Measurements from ENCODE around the gene SMAD3. TPM values are rescaled to one million over a fixed set of nuclear protein-coding genes. Genes with fewer than 3 reads are reported as not detected.

SMAD3 gene
- total RNA-seq, 2 donors from 2014 or later: 19.7 to 52.4 TPM

DNA sequence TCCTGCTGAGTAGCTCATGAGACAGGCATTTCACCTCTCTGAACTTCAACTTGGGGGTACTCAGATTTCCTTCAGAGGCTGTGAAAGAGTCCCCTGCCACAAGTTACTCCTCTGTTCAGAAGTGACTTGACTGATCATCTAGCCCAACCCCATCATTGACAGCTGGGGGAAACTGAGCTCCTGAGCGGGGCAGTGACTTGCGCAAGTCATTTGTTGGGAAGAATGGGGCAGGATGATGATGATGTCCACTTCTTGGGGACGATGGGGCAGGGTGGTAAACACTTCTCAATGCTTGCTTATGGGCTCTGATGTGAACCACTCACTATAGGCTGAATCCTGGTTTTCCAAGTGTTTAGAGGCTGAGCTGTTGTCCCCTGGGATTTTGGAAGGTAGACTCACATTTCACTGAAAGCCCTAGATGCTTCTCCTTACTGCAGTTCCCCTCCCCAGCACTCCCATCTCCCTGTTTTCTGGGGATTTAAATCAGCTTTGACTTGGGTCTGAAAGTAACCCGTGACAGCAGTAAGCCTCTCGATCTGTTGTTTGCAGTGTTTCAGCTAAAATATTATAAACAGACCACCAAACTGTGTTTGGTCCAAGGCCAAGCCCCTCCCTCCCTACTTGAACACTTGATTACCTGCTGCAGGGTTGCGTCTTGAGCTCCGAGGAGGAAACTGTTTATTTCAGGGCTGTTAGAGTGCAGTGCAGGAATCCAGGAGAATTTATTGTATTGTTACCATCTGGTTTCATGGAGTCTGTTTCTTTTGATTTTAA, 25.1 kb downstream of the SMAD3 start:
- peak in 1 of 4 donors; percentile 8 for DNase-seq
- no peak for ATAC-seq
- peaks cover 75% of the 10 kb centered on the region for H3K4me1 ChIP-seq
- H3K4me3 ChIP-seq: no peak overlapping the region
- TF ChIP-seq, protein P1, sequence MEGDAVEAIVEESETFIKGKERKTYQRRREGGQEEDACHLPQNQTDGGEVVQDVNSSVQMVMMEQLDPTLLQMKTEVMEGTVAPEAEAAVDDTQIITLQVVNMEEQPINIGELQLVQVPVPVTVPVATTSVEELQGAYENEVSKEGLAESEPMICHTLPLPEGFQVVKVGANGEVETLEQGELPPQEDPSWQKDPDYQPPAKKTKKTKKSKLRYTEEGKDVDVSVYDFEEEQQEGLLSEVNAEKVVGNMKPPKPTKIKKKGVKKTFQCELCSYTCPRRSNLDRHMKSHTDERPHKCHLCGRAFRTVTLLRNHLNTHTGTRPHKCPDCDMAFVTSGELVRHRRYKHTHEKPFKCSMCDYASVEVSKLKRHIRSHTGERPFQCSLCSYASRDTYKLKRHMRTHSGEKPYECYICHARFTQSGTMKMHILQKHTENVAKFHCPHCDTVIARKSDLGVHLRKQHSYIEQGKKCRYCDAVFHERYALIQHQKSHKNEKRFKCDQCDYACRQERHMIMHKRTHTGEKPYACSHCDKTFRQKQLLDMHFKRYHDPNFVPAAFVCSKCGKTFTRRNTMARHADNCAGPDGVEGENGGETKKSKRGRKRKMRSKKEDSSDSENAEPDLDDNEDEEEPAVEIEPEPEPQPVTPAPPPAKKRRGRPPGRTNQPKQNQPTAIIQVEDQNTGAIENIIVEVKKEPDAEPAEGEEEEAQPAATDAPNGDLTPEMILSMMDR (IDR thresholded peaks at IDR 0.05): no peak
- TF ChIP-seq POLR2A (IDR thresholded peaks at IDR 0.05): no peak
- WGBS, 2 donors: 56 to 60% methylated on average over 7 of the region's 7 CpGs
- H3K9me3 ChIP-seq: no peaks in the 10 kb centered on the region
- no peaks in the 10 kb centered on the region for H3K27me3 ChIP-seq
- intact Hi-C loops (cut with DNase I): no loop called here
- H3K27ac ChIP-seq: peak overlapping the region in 3 of 4 donors; percentile 47 to 74 (median 61)
- H3K36me3 ChIP-seq (replicated peaks in 1 of 2; ENCODE audit: insufficient read depth in 1 of 2, low read depth in 2 of 2): no peaks in the 10 kb centered on the region

DNA sequence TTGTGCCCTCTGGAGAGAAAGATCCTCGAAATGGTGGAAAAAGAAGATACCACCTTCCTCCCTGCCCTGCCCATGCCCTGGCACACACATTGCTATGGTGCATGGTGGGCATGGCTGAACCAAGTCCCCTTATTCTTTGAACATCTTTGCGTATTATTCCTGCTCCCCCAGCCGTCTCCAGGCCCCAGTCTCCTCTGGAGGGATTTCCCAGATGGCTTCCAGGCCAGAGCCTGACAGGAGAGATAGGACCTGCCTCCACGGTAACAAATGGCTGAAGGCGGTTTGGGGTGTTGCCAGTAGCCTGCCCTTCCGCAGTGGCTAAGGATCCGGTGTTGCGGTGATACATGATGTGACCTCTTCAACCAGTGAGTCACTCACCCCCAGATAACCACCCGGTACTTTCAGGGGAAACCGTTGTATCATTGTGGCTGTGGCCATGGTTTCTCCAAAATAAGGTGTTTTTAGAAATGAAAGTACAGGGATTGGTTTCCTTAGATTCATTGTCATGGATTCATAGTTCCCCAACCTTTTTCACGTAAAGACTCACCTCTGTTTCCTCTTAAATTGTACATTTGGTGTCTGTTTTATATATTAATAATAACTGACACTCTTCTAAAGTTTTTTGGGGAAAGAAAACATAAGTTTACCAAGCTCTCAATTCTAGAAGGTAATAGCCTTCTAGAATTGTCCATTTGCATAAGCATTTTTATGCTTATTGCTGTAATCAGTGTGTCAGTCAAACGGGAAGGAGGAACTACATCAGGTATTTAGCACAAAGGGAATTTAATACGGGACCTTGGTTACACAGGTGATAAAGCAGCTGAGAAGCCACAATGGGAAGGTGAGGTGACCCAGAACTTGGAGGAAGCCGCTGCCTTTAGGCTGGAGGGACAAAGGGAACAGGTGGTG, 25.9 kb downstream of the SMAD3 start:
- Histone ChIP-seq H3K27ac (peak overlapping the region in 3 of 4 donors; percentile 47 to 74 (median 61)), H3K4me3 (no peak overlapping the region), H3K27me3 (no peaks in the 10 kb centered on the region), H3K4me1 (peaks cover 67% of the 10 kb centered on the region), H3K36me3 (replicated peaks in 1 of 2; ENCODE audit: insufficient read depth in 1 of 2, low read depth in 2 of 2) (no peaks in the 10 kb centered on the region), H3K9me3 (no peaks in the 10 kb centered on the region)
- no peak for TF ChIP-seq POLR2A (IDR thresholded peaks at IDR 0.05)
- TF ChIP-seq, protein P1 (IDR thresholded peaks at IDR 0.05): no peak
- DNase-seq (peak; percentile 62 to 80 (median 72)), ATAC-seq (peak; percentile 62)
- intact Hi-C loops (cut with DNase I): no loop called here
- 18 to 21% methylated on average over 14 of the region's 14 CpGs for WGBS, 2 donors

DNA sequence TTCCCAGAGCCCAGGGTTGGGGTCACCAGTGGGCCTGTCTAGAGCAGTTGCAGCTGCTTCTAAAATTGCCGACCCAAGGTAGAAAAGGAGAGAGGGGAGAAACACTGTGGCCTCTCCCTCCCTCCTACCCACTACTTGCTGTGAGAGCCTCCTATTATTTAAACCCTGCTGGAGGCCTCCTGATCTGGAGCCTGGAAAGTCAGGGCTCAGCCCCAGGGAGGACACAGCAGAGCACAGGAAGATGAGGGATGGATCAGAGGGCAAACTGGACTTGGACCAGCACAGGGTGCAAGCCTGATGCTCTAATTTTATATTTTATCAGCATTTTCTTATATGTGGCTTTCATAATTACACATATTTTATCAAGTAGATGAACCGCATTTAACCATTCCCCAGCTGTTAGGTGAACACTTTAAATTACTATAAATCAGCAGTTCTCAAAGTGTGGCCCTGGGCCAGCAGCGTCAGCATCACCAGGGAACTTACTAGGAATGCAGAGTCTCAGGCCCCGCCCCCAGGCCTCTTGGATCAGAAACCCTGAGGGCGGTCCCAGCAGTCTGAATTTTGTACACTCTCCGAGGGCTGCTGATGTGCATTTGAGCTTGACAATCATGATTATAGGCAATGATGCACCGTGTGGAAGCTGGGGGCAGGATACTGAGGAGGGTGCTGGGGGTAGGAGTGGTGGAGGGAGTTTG, 26.7 kb downstream of the SMAD3 start:
- Histone ChIP-seq H3K4me1 (peaks cover 59% of the 10 kb centered on the region), H3K27ac (peak overlapping the region in 3 of 4 donors; percentile 47 to 74 (median 61)), H3K4me3 (no peak overlapping the region), H3K27me3 (no peaks in the 10 kb centered on the region), H3K36me3 (replicated peaks in 1 of 2; ENCODE audit: insufficient read depth in 1 of 2, low read depth in 2 of 2) (no peaks in the 10 kb centered on the region), H3K9me3 (no peaks in the 10 kb centered on the region)
- DNase-seq (no peak), ATAC-seq (no peak)
- WGBS, 2 donors: 53 to 64% methylated on average over 6 to 7 of the region's 7 CpGs
- intact Hi-C loops (cut with DNase I): no loop called here
- no peak for TF ChIP-seq POLR2A (IDR thresholded peaks at IDR 0.05)
- TF ChIP-seq, protein P1 (IDR thresholded peaks at IDR 0.05): no peak

DNA sequence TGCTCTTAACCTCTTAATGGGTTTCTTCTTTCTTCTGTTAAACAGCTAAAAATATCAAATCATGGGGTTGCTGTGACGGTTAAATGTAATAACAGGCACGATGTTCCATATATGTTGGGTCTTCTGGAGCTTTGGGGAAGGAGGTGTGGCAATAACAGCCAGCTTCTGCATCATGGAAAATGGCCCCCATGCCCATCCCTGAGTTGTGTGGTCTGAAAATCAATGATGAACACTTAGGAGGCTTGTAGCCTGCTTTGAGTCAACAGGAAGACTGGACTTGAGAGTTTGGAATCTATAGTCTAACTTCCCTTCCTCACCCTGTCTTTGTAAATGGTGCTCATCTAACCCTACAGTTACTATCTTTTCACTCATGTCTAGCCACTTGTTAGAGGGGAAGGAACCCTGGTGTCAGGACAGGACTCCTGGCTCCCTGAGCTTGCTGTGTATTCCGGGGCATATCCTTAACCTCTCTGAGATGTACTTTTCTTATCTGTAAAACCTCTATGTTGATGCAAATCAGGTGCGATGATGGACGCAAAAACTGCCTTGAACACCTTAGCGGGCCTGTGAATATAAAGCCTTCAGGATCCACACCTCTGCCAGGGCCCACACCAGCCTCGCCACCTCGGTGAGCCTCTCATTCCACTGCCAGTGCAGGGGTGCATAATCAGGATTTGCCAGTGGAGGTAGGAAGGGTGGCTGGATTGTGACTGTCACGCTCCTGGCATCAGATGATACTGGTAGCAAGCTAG, 27.5 kb downstream of the SMAD3 start:
- peaks cover 56% of the 10 kb centered on the region for H3K4me1 ChIP-seq
- 83 to 92% methylated on average over 9 of the region's 9 CpGs for WGBS, 2 donors
- no peak for TF ChIP-seq POLR2A (IDR thresholded peaks at IDR 0.05)
- TF ChIP-seq, protein P1 (IDR thresholded peaks at IDR 0.05): no peak
- no peaks in the 10 kb centered on the region for H3K27me3 ChIP-seq
- H3K4me3 ChIP-seq: no peak overlapping the region
- no peaks in the 10 kb centered on the region for H3K9me3 ChIP-seq
- no peaks in the 10 kb centered on the region for H3K36me3 ChIP-seq (replicated peaks in 1 of 2; ENCODE audit: insufficient read depth in 1 of 2, low read depth in 2 of 2)
- no peak for DNase-seq
- ATAC-seq: no peak
- H3K27ac ChIP-seq: peak overlapping the region in 3 of 4 donors; percentile 47 to 74 (median 61)
- intact Hi-C loops (cut with DNase I): no loop called here

All from body of pancreas (tissue), 4 donors.